Keratinocyte (primary cell): ENCODE results near the gene ZNF407. TPM values are rescaled to one million over a fixed set of nuclear protein-coding genes. Genes with fewer than 3 reads are reported as not detected.

Experiments used
- DNase-seq: peaks from one replicate; pipeline ENCODE4 v3.0.0-alpha.2; 2011; ENCODE audit warnings: low read depth, missing footprints, low spot score
- FAIRE-seq: peaks from 2 replicates; lab custom pipeline; 2011; peaks lifted over from hg19 to GRCh38; lab: Jason Lieb, UNC
- H2AFZ ChIP-seq: 2 replicates; pipeline ENCODE4 v1.6.0; 2012; ENCODE audit warnings: low read length, control low read depth, inconsistent platforms; ENCODE audit not compliant: control insufficient read depth
- H3K27ac ChIP-seq: 2 replicates; pipeline ENCODE4 v1.5.1; 2011; ENCODE audit warnings: low read length; ENCODE audit not compliant: control insufficient read depth, insufficient read depth
- H3K27me3 ChIP-seq: 3 replicates; pipeline ENCODE4 v1.6.0; 2011; ENCODE audit warnings: low read length; ENCODE audit not compliant: control insufficient read depth, insufficient read depth; ENCODE audit errors: extremely low read depth
- H3K36me3 ChIP-seq, 2 experiments: 2 replicates in 1 of 2; 3 replicates in 1 of 2; pipeline ENCODE4 v1.5.1; 2011; ENCODE audit warnings: low read length in 2 of 2, mild to moderate bottlenecking in 1 of 2; ENCODE audit not compliant: control insufficient read depth in 2 of 2, insufficient read depth in 2 of 2; ENCODE audit errors: extremely low read depth in 1 of 2
- H3K4me1 ChIP-seq: 3 replicates; pipeline ENCODE4 v1.5.1; 2011; ENCODE audit warnings: low read length; ENCODE audit not compliant: control insufficient read depth, insufficient read depth; ENCODE audit errors: extremely low read depth
- H3K4me2 ChIP-seq: 3 replicates; pipeline ENCODE4 v1.6.0; 2011; ENCODE audit warnings: low read depth, low read length; ENCODE audit not compliant: control insufficient read depth, insufficient read depth; ENCODE audit errors: extremely low read depth
- H3K4me3 ChIP-seq, 3 experiments: fragments of 200-600 bp in 1 of 3; sonication (generic) in 1 of 3; 2 replicates in 2 of 3; 3 replicates in 1 of 3; pipeline ENCODE4 v1.5.1; 2011 to 2016; ENCODE audit warnings: low read length in 3 of 3, mild to moderate bottlenecking in 3 of 3, control low read depth in 2 of 3, inconsistent platforms in 1 of 3, low read depth in 1 of 3, mixed read lengths in 1 of 3, mixed run types in 1 of 3, moderate library complexity in 1 of 3; ENCODE audit not compliant: control insufficient read depth in 2 of 3, insufficient read depth in 2 of 3; ENCODE audit errors: extremely low read depth in 1 of 3
- H3K79me2 ChIP-seq: 2 replicates; pipeline ENCODE4 v1.6.0; 2012; ENCODE audit warnings: low read length; ENCODE audit not compliant: control insufficient read depth, insufficient read depth
- H3K9ac ChIP-seq: 3 replicates; pipeline ENCODE4 v1.6.0; 2011; ENCODE audit warnings: low read length; ENCODE audit not compliant: control insufficient read depth, insufficient read depth; ENCODE audit errors: extremely low read depth
- H3K9me1 ChIP-seq: 3 replicates; pipeline ENCODE4 v1.6.0; 2011; ENCODE audit warnings: low read length; ENCODE audit not compliant: control insufficient read depth, insufficient read depth; ENCODE audit errors: extremely low read depth
- H3K9me3 ChIP-seq: 2 replicates; pipeline ENCODE4 v1.5.1; 2012; ENCODE audit warnings: low read depth, low read length; ENCODE audit not compliant: control insufficient read depth
- H4K20me1 ChIP-seq: 3 replicates; pipeline ENCODE4 v1.6.0; 2011; ENCODE audit warnings: low read length; ENCODE audit not compliant: control insufficient read depth, insufficient read depth; ENCODE audit errors: extremely low read depth
- EZH2 ChIP-seq: IDR thresholded peaks from one replicate; pipeline ENCODE4 v1.6.1; 2012; ENCODE audit warnings: inconsistent platforms, mild to moderate bottlenecking, low read length, moderate library complexity
- dilution Hi-C: fragments of 300-500 bp; cut with MboI; formaldehyde crosslinking; loops from one replicate; pipeline ENCODE4 v1.7.0; 2020; ENCODE audit warnings: low sequenced_read_pairs; ENCODE audit not compliant: extremely low pct_ligation_motif_present
- polyA plus RNA-seq, 5 experiments: library from polyadenylated mRNA; depleted of rRNA in 3 of 5; stranded (reverse) in 3 of 5; stranded (forward) in 1 of 5; unstranded in 1 of 5; fragments of >200 nt; gene quantifications; 1 replicate in 1 of 5; 2 replicates in 3 of 5; 3 replicates in 1 of 5; pipeline versions ENCODE4 v1.2.1 to v1.2.3, GENCODE V29; 2011 to 2012; ENCODE audit warnings: missing spikeins in 2 of 5, low read depth in 1 of 5, low replicate concordance in 1 of 5
- TF ChIP-seq, protein P1 (sequence below), 3 experiments: IDR thresholded peaks in 1 of 3; conservative IDR thresholded peaks in 1 of 3; optimal IDR thresholded peaks in 1 of 3; 2 replicates in 2 of 3; 3 replicates in 1 of 3; pipeline versions ENCODE3 to v1.5.1; 2011; ENCODE audit warnings: low read length in 3 of 3, mild to moderate bottlenecking in 3 of 3, moderate library complexity in 2 of 3, control low read depth in 1 of 3, inconsistent platforms in 1 of 3; ENCODE audit not compliant: insufficient read depth in 2 of 3; ENCODE audit errors: extremely low read depth in 1 of 3

Gene ZNF407
- polyA plus RNA-seq, 1 donor (not counting 4 experiments of a cell fraction or from before 2014, with no cell fraction given), result 3.8 TPM

DNA sequence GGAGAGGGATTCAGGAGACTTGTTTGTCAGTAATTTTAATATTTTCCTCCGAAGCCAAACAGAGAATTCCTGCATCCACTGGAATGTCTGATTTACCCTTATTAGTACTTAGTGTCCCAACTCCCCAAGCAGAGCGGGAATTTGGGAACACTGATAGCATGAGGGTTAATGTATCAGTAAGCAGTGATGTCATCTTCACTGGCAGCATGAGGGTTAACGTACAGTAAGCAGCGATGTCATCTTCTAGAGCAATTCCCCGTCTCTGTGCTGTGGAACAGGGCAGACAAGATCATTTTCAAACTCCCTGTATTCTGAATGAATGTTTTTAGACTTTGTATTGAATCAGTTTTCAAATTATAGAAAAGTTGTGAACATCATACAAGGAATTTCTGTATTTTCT, 228.9 kb downstream of the ZNF407 start:
- Histone ChIP-seq H3K36me3 (no peaks in the 10 kb centered on the region), H3K4me2 (no peak overlapping the region), H3K9ac (no peak overlapping the region), H3K4me1 (peaks cover 2% of the 10 kb centered on the region), H3K27ac (no peak overlapping the region), H2AFZ (no peak overlapping the region), H3K4me3 (no peak overlapping the region), H3K9me1 (no peaks in the 10 kb centered on the region), H3K9me3 (no peaks in the 10 kb centered on the region), H3K27me3 (no peaks in the 10 kb centered on the region), H3K79me2 (no peaks in the 10 kb centered on the region), H4K20me1 (no peaks in the 10 kb centered on the region)
- TF ChIP-seq EZH2, result no peak
- TF ChIP-seq, protein P1, sequence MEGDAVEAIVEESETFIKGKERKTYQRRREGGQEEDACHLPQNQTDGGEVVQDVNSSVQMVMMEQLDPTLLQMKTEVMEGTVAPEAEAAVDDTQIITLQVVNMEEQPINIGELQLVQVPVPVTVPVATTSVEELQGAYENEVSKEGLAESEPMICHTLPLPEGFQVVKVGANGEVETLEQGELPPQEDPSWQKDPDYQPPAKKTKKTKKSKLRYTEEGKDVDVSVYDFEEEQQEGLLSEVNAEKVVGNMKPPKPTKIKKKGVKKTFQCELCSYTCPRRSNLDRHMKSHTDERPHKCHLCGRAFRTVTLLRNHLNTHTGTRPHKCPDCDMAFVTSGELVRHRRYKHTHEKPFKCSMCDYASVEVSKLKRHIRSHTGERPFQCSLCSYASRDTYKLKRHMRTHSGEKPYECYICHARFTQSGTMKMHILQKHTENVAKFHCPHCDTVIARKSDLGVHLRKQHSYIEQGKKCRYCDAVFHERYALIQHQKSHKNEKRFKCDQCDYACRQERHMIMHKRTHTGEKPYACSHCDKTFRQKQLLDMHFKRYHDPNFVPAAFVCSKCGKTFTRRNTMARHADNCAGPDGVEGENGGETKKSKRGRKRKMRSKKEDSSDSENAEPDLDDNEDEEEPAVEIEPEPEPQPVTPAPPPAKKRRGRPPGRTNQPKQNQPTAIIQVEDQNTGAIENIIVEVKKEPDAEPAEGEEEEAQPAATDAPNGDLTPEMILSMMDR (optimal IDR thresholded peaks at IDR 0.05 in 1 of 3, IDR thresholded peaks at IDR 0.05 in 1 of 3, conservative IDR thresholded peaks at IDR 0.05 in 1 of 3; ENCODE audit: extremely low read depth in 1 of 3, insufficient read depth in 2 of 3, low read length in 3 of 3), result no peak
- DNase-seq, result no peak
- dilution Hi-C loops, result no loop called here
- FAIRE-seq, result peak; percentile 13

GRCh38 chr18:74828200-74828599, 230.5 kb downstream of the ZNF407 start:
- no peak overlapping the region for H3K4me2 ChIP-seq
- no peak overlapping the region for H3K27ac ChIP-seq
- no peaks in the 10 kb centered on the region for H4K20me1 ChIP-seq
- H3K9ac ChIP-seq, result no peak overlapping the region
- H3K36me3 ChIP-seq, result no peaks in the 10 kb centered on the region
- TF ChIP-seq EZH2, result no peak
- TF ChIP-seq, protein P1 (optimal IDR thresholded peaks at IDR 0.05 in 1 of 3, IDR thresholded peaks at IDR 0.05 in 1 of 3, conservative IDR thresholded peaks at IDR 0.05 in 1 of 3; ENCODE audit: extremely low read depth in 1 of 3, insufficient read depth in 2 of 3, low read length in 3 of 3), result no peak
- H3K9me3 ChIP-seq, result no peaks in the 10 kb centered on the region
- dilution Hi-C loops, result no loop called here
- no peak overlapping the region for H3K4me3 ChIP-seq
- no peaks in the 10 kb centered on the region for H3K79me2 ChIP-seq
- no peak overlapping the region for H2AFZ ChIP-seq
- no peaks in the 10 kb centered on the region for H3K27me3 ChIP-seq
- H3K4me1 ChIP-seq, result peaks cover 16% of the 10 kb centered on the region
- no peaks in the 10 kb centered on the region for H3K9me1 ChIP-seq
- no peak for DNase-seq
- FAIRE-seq, result no peak
